ENCODE data around the gene DAD1.
"Not testable (repeated sequence)": the region's sequence is repeated elsewhere in the genome, so short reads cannot be mapped to it uniquely, and the experiment has no call there.

DAD1 gene

GRCh38 chr14:22589096-22589839 lies at the start of gene DAD1:
DAD1 (minus strand) TSS chr14:22589224; CDS start chr14:22589157, 67 bp downstream.
- peak; percentile 99 for DNase-seq

DNA sequence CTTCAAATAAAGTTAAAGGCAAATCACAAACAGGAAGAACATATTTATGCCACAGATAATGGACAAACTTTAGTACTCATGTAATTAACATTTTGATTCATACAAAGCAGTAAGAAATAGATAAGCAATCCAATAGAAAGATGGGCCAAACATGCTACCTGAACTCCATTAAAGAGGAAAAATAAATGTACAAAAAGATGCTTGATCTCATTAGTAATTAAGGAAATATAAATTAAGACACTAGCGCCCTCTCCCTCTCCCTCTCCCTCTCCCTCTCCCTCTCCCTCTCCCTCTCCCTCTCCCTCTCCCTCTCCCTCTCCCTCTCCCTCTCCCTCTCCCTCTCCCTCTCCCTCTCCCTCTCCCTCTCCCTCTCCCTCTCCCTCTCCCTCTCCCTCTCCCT lies 47.0 kb upstream of the DAD1 start:
- DNase-seq = not testable (repeated sequence)

DNA sequence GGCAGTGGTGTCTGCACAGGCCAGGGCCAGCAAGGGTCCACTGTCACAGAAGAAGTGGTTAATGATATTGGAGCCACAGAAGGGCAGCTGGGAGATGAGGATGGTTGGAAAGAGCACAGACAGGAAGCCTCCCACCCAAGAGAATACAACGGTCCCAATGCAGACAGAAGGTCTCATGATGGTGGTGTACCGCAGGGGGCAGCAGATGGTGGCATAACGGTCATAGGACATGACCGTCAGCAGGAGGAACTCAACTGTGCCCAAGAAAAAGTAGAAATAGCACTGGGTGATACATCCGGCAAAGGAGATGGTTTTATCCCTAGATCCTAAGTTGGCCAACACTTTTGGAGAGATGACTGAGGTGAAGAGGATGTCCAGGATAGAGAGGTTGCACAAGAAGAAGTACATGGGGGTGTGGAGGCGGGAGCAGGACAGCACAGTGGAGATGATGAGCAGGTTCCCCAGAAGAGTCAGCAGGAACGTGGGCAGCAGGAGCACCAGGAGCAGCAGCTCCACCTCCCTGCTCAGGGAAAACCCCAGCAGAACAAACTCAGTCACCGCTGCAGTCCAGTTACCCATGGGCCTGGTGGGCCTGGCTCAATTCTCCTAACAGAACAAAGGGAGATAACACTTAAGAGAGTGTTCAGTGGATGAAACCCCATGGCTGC lies 45.3 kb upstream of the DAD1 start:
- no peak for DNase-seq

GRCh38 chr14:22630486-22630885 lies 41.5 kb upstream of the DAD1 start:
- no peak for DNase-seq

- no peak for DNase-seq
Measured at GRCh38 chr14:22630066-22630465, 41.0 kb upstream of the DAD1 start.

DNA sequence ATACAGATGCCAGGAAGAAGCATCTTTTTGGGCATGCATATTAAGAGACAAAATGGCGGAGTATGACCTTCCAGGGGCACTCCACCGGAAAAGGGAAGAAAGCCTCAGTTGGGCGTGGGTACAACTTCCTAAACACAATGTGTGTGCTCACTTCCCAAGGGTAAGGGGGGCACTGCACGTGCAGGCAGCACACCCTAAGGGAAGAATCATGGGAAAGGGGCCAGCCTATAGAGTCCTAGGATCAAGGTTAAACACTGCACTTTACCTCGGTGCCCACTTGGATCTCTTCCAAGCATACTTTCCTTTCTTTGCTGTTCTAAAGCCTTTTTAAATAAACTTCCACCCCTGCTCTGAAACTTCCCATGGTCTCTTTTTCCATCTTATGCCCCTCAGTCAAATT lies 40.3 kb upstream of the DAD1 start:
- no peak for DNase-seq

DNA sequence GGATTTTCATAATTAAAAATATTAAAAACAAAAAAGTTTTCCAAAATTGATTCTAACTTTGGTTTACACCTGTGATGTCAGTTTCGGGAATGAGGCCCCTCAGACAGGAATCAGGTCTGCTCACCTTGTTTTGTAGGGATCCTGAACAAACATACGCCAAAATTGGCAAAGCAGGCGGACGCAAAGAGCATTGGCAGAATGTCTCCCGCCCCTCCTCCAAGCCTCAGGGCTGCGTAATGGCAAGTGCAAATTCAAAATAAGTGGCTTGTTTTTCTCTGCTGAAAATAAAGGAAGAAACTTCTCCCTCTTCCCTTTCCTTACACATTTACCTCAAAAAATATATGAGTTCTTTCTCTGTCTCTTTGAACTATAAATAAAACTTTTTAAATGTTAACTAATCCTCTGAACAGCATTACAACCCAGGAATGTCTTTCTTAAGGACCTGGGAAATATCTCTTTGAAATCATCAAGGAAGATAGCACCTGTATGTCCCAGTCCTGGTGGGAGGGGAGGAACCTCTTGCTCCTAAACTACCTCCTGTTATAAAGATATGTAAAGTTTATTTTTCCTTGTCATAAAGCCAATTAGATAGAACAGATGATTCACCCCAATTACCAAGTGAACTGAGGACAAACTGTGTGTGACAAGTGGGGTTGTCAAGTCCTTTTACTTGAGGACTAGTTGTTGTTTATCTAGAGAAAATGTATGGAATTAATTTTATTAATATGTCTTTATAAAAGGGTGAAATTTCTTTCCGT lies 38.7 kb upstream of the DAD1 start:
- no peak for DNase-seq

DNA sequence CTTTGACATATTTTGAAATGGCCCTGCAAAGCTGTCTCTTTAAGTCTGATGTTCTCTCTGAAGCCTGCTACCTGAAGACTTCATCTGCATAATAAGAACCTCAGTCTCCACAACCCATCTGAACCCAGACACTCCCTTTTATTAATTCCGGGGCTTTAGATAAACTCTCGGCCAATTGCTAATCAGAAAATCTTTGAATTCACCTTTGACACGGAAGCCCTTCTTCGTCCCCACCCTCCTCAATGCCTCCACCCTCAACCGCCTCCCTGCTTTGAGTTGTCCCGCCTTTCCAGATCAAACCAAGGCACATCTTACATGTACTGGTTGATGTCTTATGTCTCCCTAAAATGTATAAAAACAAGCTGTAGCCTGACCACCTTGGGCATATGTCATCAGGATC lies 37.6 kb upstream of the DAD1 start:
- no peak for DNase-seq

GRCh38 chr14:22623047-22623446 lies 34.0 kb upstream of the DAD1 start:
- DNase-seq = no peak

DNA sequence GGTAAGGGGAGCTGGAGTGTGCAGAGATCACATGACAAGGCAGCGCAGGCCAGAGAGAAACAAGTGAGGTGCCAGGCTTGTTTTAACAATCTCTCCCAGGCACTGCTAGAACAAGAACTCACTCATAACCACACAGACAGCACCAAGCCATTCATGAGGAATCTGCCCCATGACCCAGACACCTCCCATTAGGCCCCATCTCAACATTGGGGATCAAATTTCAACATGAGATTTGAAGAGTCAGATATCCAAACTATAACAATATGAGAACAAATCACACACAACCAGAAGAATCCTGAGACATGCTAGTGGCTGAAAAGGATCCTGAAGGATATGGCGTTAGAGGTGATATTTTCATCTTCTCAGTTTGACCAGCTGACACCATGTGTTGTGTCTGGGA lies 33.2 kb upstream of the DAD1 start:
- no peak for DNase-seq

DNA sequence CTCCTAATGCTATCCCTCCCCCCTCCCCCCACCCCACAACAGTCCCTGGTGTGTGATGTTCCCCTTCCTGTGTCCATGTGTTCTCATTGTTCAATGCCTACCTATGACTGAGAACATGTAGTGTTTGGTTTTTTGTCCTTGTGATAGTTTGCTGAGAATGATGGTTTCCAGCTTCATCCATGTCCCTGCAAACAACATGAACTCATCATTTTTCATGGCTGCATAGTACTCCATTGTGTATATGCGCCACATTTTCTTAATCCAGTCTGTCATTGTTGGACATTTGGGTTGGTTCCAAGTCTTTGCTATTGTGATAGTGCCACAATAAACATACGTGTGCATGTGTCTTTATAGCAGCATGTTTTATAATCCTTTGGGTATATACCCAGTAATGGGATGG lies 26.7 kb upstream of the DAD1 start:
- not testable (repeated sequence) for DNase-seq

- DNase-seq = no peak
Measured at GRCh38 chr14:22614240-22614799, 25.3 kb upstream of the DAD1 start.

GRCh38 chr14:22613736-22614239 lies 24.8 kb upstream of the DAD1 start:
- DNase-seq = no peak

DNA sequence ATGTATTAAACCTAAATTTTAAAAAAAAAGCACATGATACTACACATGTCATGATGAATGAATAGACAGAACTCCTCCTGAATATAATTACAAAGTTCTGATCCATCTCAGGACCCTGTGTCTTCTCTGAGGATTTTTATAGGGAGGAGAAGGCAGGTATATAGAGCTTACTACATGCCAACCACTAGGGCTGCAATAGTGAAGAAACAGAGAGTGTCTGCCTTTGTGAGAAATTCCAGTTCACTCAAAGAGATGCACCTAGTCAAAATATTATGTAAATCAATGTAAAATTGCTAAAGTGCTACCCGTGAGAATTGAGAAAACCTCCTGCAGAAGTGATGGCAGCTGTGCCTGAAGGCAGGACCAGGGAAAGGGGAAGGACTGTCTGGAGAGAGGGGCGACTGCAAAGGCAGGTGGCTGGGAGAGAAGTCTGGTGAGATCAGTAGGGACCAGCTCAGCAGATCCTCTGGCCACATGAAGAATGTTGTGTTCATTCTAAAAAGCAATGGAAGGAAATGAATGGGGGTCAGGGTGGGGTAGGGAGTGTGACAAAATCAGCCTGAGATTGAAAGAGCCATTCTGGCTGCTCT lies 24.2 kb upstream of the DAD1 start:
- no peak for DNase-seq

DNA sequence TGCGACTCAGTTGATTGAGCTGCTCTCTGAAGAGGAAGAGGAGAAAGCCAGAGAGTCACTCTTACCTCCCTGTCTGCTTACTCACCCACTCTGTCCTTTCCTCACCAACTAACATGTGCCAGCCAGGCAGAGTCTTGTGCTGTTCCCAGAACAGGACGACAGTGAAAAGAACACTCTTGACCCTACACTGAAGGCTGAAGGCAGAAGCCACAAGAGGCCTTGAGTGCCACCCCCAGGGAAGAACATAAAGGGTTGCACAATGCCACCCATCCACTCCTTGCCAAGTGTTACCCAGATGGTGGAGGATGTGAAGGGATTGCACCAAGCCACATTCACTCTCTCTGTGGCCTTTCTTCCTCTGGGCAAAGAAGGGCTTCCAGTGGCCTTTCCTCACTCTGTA lies 21.9 kb upstream of the DAD1 start:
- DNase-seq = no peak

DNA sequence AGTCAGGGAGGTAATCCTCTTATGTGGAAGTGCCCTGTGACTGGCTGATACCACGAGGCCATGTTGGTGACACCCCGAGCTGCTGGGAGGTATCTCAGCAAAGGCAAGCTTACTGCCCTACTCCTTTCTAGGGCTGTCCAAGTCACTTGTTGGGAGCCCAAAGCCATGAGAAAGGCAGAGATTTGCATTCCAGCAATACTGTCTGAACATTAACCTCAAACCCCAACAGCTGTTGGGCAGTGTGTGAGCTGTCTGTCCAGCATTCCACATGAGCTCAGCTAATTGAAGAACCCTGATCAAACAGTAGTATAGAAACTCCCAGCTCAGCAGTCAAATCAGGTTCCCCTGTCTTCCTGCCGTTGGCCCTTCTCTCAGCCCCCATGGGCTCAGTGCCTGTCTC lies 18.3 kb upstream of the DAD1 start:
- no peak for DNase-seq

DNA sequence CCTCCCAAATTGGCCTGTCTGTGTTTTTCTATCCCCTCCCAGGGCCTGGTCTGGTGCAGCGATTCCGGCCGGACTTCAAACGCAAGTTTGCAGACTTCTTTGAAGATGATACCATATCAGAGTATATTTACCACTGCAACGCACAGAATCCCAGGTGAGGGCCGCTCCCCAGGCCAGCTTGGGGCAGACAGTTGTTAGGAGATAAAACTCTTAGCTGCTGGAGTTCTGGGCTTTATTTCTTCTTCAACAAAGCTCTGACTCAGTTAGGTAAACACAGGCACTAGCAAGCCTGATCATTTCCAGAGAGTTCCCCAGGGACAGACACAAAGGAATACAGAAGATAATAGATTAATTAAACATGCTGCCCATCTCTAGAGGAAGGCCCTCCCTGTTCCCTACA lies 17.4 kb upstream of the DAD1 start:
- no peak for DNase-seq

DNA sequence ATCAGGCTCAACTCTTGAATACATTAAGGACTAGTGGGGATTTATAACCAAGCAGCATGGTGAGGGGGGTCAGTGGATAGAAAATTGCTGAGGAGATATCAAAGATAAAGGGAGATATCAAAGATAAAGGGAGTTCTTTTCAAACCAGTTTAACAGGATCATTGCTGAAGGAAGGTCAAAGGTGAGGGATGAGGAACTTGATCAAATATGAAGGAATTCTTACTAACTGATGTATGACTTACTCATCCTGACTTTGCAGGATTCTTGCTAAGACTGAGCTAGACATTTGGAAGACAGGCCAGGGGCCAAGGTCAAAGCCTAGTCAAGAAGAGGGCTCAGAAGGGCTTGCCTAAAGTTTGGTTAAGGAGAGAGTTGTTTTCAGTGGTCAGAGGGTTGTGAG lies 13.8 kb upstream of the DAD1 start:
- no peak for DNase-seq

DNA sequence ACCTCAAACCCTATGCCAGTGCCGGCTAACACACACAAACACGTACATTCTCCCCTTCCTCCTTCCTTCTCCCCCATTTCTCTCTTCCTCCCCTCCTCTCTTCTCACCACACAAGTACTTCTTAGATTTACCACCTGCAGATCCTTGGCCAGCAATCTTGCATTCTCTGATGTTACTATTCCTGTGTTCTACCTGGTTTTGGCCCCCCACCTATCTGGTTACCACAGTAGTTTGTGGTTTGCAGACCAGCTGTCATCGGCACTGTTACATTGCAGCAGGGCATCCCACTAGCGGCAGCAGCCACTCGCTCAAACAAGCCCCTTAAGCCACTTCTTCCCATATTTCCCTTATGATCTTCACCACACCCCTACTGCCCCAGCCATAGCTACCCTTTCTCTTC lies 13.0 kb upstream of the DAD1 start:
- DNase-seq = no peak

DNA sequence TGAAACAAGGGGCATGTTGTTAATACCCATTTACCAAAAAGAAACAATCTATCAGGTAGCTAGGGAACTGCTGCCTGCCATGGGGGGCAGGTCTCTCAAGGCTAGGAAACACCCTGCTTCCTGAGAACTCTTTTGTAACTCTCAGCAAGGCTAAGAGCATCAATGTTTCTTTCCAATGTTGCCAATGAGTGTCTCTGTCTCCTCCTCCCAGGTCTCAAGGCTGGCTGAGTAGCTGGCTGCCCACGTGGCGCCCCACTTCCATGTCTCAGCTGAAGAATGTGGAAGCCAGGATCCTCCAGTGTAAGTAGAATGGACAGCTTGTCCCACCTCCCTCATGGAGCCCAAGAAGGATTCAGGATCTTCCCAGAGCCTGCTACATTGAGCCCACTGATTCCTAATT lies 12.4 kb upstream of the DAD1 start:
- DNase-seq = no peak

DNA sequence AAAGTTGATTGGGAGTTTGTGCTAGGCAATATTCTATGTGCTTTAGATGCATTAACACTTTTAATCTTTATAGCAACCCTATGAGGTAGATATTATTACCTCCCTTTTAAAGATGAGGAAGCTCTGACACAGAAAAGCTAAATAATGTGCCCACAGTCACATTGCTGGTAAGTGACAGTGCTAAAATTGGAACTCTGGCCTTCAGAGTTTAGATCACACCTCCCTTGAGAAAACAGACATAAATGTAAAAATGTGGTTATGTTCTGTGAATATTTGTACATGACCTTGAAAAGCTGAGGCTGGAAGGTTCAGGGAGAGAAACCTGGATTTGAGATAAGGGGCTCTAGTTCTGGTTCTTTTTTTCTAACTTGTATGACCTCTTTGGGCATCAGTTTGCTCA lies 11.0 kb upstream of the DAD1 start:
- DNase-seq = no peak

GRCh38 chr14:22599349-22599748 lies 10.3 kb upstream of the DAD1 start:
- DNase-seq = no peak

DNA sequence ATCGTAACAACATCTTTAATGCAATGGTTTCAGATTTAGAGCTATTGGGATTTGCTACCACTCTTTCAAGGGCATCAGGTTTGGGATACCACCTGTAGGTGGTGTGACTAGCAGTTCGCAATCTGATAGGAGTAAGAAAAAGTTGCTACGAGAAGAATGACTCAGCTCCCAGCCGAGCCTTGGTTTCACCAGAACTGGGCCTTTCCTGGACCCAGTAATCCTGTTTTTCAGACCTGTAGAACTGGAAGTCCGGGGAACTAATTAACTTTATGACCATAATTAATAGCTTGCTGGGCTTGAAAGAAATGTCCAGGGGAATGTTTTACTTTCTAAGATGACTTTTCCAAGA lies 9.8 kb upstream of the DAD1 start:
- peak; percentile 42 for DNase-seq
